NCI-H146 (cell line): ENCODE measurements around the gene SLC43A2.
"Not testable (repeated sequence)": the region's sequence is repeated elsewhere in the genome, so short reads cannot be mapped to it uniquely, and the experiment has no call there.

ENCODE experiments used
- DNase-seq: peaks from one replicate; lab custom pipeline; 2025; lab: John Stamatoyannopoulos, UW

Gene SLC43A2

DNA sequence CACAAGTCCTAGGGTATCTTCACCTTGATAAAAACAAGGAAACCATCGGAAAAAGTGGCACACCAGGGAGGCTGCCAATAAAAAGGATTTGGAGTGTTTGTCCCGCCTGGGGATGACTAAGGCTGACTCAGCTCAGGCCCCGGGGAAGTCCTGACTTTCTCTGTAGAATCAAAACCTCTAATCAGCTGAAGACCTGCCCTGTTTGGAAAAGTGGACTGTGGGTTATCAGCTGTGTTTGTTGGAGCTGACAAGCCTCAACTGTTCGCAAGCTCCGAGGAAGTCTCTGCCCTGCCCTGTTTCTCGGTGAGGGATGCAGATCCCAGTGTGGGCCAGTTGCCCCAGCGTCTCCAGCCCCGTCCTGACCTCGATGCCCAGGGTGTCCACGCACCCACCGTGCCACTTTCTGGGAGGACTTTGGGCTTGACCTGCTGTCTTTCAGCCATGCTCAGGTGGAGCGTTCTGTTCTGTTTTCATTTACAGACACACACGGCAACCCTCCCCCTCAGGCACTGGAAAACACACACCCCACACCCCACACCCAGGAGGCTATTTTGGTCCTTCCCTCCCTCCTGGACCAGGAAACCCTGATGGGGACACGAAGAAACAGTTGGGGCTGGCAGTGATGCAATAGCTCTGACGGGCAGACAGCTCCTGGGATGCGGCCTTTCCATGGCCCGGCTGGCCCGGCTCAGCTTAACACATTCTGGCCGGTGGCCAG is 38.4 kb downstream of the SLC43A2 start:
- DNase-seq, result no peak

DNA sequence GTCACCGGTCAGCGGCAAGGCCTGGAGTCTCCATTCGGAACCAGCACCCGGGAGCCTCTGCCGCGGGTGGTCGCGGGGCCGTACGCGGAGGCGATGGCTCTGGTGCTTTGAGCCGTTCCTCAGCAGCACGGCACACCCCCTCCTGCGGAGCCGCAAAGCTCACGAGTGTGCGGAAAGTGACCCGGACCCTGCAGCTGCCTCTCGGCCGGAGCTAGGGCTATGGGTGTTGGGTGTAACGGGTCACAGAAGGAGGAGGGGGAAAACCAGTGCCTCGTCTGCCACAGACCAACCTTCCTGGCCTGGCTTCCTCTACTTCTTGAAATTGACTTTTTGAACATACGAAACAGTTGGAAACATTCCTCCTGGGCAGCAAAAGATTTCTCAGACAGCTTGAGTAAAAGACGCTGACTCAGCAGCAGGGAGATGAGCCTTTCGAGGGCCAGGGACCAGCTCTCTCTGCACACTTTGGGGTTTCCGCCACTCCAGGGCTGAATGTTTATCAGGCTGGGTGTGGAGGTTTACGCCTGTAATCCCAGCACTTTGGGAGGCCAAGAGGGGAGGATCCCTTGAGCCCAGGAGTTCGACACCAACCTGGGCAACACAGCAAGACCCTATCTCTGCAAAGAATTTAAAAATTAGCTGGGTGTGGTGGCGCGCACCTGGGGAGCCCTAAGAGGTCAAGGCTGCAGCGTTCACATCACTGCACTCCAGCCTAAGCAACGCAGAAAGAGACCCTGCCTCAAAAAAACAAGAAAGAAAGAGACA is 39.6 kb downstream of the SLC43A2 start:
- no peak for DNase-seq

DNA sequence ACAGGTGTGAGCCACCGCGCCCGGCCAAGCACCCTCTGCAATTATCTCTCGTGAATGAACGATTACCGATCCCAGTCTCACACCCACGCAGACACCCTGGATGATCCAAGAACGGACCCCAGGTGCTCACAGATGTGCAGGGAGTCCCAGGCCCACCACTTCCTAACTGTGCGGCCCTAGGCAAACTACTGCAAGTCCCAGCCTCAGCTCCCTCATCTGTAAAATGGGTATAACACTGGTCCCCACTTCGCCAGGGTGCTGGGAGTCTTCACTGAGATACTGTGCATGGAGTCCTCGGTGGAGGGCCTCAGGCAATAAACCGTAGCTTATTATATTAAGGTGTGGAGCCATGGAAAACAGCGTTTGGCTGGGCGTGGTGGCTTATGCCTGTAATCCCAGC is 44.5 kb downstream of the SLC43A2 start:
- no peak for DNase-seq

DNA sequence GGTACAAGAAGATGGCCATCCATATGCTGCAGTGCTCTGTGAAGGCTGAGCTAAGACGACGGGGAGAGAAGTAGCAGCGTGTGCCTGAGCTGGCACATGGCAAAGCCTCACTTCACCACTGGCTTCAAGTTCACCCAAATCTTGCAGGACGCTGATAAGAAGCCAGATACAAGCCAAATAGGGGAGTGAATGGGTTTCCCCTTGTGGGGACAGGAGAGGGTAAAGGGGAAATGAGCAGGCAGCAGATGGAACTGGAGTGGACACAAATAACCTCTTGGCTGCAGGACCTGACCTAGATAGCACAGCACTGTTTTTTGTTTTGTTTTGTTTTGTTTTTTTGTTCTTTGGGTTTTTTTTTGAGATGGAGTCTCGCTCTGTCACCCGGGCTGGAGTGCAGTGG is 45.1 kb downstream of the SLC43A2 start:
- DNase-seq, result no peak

DNA sequence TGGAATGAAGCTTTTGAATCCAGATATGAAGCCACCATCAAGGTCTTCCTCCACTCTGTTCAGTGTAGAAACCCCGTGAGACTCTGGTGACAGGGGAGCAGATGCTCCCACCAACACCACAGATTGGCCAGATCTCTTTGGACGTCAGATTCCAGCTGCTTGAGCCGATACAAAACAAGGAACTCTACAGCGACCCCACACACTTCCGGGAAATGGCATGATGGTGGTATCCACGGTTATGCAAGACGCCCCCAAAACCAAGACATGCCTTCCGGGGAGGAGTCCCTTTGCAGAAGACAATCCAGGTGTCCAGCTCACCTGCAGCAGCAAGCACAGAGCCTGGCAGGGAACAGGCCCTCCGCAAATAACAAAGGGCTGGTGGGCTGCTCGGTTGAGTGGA is 46.3 kb downstream of the SLC43A2 start:
- DNase-seq, result no peak

DNA sequence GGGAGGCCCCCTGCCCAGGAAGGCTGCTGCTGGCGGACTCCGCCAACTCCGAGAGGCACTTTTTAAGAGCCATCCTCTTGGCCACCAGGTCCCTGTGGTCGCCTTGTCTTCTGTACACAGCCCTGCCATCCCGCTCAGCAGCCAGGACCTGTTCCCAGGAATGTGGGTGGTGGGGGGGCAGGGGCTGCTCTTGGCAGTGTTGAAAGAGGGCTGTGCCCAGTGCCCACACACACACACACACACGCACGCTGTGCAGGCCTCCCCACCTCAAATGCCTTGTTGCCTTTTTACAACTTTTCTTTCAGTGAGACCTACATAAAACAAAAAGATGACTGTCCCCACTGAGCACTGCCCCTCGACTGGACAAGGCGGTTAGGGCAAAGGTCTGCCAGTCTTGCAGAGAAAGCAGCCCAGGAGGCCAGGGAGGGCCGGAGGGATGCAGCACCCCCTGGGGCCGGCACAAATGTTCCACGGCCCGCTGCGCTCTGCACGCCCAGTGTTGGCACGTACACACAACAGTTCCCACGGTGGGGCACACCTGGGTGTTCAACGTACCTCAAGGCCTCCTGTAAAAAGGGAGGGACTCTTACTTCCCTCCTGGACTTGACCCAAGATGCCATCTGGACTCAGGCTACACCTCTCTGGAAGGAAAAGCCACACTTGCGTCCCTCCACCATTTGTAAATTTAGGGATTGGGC is 47.5 kb downstream of the SLC43A2 start:
- no peak for DNase-seq

DNA sequence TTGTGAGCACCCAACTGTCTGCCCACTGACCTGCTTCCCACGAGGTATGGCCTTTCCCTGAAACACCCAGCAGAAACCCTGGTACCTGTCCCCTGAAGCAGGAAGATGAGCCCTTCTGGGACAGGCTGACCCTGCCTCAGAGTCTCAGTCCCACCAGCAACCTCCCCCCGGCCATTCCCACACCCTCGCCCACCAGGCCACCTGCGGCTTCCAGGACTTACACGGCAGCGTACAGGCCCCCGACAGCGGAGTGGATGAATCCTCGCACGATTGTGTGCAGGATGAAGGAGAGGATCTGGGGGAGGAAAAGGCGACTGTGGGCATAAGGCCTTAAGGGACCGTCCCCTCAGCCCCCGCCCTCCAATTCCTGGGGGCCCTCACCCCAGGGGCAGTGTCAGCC is 50.6 kb downstream of the SLC43A2 start:
- no peak for DNase-seq

DNA sequence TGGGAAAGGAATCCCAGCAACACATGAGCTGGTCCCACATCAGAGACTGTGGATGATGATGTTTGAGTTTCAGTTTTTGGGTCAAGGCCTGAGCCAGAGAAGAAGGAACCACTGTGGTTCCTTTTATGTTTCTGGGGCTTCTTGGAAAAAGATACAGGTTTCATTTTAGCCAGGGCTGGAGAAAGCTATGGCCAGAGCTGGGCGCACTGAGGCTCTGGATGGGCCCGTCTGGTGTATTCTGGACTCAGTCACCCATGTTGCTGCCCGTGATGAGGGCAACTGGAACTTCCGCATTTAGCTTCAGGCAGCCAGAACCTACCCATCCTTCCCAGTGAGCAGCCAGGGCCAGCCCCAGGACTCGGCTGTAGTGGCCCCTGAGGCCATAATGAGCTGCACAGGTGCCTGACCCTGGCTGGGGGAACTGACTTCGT is 51.0 kb downstream of the SLC43A2 start:
- DNase-seq, result no peak

DNA sequence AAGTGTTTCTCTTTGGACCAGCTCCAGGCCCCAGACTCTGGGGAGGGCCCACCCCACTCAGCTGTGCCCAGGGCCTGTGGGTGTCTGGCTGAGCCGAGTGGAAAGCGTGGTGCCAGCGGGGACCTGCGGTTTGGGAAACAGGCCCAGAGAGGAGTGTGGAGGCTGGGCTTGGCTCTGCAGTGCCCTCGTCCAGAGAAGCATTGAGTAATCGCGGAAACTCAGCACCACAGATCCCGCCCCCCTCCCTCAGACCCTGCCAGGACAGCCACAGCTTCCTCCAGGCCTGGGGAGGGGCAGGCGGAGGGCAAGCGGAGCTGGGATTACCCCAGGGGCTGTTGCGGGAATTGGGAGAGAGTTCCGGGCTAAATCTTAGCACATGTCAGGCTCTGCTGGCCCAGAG is 51.5 kb downstream of the SLC43A2 start:
- no peak for DNase-seq

DNA sequence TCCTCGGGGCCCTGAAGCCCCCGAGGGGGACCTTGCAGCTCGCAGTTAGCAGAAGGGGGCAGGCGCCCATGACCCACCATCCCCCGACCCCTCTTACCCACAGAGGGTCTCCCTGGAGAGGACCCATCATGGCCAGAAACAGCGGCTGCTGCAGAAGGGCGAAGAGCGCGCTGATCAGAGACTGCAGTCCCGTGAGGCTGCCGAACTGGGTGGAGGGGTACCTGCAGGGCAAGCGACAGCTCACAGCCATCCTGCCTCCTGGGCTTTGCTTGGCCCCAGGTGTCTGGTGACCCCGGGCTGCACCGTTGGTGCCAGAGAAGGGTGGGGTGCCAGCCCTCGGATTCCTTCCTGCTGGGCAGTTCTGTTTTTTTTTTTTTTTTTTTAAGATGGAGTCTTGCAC is 52.1 kb downstream of the SLC43A2 start:
- no peak for DNase-seq

DNA sequence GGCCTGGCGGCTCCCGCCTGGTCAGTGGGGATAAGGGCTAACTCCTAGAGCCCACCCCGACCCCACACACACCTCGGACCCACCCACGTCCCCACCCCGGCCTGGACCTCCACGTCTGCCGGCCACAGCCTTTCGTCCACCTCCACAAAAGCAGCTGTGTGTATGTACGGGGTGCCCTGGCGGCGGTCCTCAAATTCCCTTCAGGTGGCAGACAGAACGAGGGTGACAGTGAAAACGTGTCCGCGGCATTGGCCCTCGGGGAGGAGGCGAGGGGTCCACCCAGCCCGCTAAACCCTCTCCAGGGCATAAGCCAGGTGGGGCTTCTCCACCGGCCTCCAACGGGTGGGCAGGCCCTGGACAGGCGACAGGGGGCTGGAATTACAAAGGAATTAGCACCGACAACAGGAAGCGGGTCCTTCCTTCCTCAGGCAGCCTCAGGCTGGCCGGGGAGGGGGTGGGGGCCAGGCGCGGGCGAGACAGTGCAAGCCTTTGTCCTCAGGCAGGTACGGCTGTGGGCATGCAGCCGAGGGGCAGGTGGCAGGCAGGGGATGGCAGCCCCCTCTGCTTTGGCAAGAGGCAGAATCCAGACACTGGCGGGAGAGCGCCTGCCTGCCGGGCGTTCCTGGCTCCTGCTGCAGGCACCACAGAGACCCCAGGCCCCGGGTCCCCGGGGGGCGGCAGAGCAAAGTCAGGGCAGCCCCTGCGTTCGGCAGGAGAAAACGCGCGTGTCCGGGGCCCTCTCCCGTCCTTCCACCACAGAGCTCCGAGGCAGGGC is 53.8 kb downstream of the SLC43A2 start:
- DNase-seq, result no peak

DNA sequence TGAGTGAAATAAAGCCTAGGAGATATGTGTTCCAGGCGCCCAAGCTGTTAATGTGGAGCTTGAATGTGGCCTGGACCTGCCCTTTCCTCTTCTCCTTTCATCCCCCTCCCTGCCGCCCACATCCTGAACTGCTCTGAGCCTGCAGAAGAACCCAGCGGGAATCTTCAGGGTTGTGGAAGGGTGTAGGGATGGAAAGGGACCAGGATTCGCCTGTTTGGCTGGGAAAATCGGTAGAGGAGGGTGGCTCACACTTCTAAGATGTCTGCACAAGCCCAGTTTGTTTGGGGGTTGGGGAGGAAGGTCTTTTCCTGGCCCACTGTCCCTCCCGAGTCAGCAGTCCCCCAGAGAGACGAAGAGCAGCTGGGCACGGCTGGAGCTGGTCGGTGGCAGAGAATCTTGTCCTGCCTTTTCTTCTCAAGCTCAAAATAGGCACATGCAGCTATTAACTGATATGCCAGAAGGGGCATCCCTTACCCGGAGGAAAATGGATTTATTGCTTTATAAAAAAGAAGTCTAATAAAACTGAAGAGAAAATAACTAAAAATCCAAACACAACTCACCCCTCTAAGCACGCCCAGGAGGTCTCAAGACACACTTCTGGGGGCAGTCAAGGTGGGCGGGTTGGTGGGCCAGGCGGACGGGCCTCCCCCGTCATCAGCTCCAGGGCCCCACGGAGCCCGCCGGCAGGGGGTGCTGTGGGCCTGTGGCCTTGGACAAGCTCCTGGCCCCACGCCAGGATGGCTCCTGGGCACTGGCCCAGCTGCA is 54.5 kb downstream of the SLC43A2 start:
- DNase-seq, result peak; percentile 61

DNA sequence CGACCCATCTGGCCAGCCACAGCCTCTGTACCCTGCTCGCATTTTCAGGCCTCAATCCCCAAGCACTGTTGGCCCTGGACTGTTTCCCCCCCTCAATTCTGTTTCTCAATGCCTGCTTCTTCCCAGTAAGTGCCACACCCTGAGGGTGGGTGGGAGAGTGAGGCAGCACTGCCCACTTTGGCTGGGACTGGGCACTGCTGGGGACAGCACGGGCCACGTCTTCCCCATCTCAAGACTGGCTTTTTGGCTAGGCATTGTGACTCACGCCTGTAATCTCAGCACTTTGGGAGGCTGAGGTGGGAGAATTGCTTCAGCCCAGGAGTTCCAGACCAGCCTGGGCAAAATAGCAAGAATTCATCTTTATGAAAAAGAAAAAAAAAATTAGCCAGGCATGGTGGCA is 56.0 kb downstream of the SLC43A2 start:
- not testable (repeated sequence) for DNase-seq

DNA sequence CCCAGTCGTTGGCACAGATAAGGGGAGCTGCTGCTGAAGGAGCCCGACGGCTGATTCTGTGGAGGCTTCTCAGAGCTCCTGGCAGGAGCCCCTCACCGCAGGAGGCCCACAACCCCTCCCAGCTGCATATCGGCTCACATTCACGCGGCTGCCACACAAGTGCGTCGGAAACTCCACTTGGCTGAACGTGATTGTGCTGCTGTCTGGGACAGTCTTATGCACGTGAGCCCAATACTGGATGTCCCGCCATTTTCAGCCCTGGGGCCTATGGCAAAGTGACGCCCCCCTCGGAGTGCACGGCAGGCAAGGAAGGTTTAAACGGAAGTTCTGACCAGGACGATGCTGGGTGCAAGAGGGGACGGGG is 57.3 kb downstream of the SLC43A2 start:
- DNase-seq, result no peak

DNA sequence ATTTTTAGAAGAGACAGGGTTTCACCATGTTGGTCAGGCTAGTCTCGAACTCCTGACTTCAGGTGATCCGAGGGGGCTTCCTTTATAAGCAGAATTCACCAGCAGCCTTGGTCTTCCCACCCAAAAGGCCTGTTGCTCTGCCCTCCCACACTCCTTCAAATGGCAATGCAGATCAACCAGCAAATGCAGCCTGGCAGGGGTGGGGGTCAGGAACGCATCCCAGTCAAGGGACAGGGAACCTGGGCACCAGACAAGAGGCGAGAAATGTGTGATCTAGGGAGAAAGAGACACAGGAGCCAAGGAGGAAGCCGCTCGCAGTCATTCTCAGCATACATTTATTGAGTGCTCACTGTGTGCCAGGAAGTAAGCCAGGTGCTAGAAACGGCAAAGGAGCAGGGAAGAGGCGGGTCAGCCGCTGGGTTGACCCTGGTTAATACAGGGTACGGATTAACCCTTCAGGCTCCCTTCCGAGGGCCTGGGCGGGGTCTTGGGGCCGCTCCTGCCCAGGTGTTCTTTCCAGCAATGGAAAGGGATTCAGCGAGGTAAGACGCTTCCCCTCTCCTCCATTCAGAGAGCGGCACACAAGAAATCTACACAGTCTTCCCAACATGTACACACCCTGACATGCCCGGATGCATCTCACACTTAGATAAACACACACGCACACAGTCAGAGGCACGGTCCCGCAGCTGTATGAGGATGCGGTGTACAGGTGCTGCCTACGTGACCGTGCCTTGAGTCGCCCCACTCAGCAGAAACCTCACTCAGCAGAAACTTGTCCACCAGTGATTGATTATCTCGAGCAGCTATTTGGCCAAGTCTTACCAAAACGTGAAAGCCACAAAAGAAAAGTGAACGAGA is 59.5 kb downstream of the SLC43A2 start:
- DNase-seq, result no peak

DNA sequence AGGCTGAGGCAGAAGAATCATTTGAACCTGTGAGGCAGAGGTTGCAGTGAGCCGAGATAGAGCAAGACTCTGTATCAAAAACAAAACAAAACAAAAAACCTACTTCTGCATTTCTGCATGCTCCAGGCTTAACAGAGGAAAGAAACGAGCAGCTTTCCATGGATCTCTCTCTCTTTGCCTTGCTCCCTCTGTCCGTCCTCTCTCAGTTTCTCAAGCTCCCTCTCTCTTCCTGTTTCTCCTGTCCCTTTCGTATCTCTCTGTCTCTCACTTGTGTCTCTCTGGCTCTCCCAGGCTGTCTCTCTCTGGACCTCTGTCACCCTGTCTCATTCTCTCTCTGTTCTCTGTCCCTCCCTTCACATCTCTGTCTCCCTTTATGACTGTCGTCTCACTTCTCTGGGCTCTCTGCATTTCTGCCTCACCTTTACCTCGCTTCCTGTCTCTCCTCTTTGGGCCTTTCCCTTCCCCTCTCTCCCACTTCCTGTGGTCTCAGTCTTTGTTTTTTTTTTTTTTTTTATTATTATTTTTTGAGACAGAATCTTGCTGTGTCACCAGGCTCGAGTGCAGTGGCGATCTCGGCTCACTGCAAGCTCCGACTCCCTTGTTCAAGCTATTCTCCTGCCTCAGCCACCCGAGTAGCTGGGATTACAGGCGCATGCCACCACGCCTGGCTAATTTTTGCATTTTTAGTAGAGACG is 62.0 kb downstream of the SLC43A2 start:
- DNase-seq, result no peak

DNA sequence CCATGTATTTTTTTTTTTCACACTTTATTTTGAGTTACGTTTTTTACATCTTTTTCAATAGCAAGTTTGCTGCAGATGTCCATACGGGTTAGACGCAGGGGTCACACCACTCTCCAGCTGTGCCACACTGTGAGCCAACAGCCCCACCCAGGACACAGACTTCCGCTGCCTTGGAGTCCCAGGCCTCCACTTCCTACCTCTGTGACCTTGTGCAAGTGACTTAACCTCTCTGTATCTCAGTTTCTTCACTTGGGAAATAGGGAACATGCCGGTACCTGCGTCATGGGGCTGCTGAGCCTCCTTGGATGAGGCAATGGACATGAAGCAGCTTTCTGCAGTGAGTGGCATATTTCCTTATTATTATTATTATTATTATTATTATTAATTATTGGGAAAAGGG is 62.8 kb downstream of the SLC43A2 start:
- no peak for DNase-seq

DNA sequence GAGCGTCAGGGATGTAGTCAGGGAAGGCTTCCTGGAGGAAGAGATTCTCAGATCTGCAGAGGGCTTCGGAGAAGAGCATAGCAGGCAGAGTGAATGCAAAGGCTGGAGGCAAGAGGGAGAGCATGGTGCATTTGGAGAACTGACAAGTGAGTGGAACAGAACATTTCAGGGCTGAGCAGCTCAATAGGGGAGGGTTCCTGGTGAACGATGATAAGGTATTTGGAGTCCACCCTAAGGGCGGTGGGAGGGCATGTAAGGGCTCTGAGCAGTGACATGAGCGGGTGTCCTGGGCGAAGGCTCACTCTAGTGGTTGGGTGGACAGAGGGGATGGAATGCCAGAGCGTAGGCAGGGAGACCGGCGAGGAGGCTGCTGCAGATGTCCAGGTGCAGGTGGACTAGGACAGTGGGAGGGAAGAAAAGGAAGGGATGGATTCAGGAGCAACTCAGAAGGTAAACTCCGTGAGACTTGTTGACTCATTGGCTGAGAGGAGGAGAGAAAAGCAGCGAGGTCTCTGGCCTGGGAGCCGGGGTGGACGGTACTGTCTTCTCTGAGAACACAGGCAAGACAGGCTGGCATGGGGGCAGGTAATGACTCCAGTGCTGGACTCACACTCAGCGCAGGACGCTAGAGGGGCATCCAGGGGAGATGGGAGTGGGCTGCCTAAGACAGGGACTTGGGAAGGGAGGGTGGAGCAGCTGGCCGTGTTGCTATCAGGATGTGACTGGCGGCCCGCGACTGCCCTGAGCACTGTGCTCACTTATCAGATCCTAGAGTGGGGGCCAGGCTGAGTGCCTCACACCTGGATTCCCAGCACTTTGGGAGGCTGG is 64.6 kb downstream of the SLC43A2 start:
- DNase-seq, result peak; percentile 75

DNA sequence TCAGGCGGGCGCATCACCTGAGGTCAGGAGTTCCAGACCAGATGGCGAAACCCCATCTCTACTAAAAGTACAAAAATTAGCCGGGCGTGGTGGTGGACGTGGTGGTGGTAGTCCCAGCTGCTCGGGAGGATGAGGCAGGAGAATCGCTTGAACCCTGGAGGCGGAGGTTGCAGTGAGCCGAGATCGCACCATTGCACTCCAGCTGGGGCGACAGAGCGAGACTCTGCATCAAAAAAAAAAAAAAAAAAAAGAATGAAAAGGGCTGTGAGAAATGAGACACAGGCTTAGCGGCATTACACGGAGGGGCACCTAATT is 65.2 kb downstream of the SLC43A2 start:
- peak; percentile 35 for DNase-seq
